Stomach (tissue), 9 donors: ENCODE measurements around the gene GTF2I. TPM values are rescaled to one million over a fixed set of nuclear protein-coding genes. Genes with fewer than 3 reads are reported as not detected.
"Not testable (repeated sequence)": the region's sequence is repeated elsewhere in the genome, so short reads cannot be mapped to it uniquely, and the experiment has no call there.

Experiments
- DNase-seq, 2 donors: peaks; one replicate each; pipeline versions ENCODE4 v3.0.0 to v3.0.0-alpha.2; 2013 to 2019
- H3K27ac ChIP-seq, 5 donors: fragments of 200-600 bp in 4 of 5; sonication (generic) in 4 of 5; one replicate each; pipeline ENCODE4 v1.5.1; 2013 to 2019; ENCODE audit warnings: mild to moderate bottlenecking in 1 of 5, moderate library complexity in 1 of 5
- H3K27me3 ChIP-seq, 3 donors: fragments of 200-600 bp; sonication (generic); one replicate each; pipeline ENCODE4 v1.5.1; 2017 to 2019; ENCODE audit warnings: mixed run types in 1 of 3
- H3K36me3 ChIP-seq, 4 donors: fragments of 200-600 bp; sonication (generic); 1 replicate in 3 of 4; 2 replicates in 1 of 4; pipeline ENCODE4 v1.5.1; 2016 to 2019
- H3K4me1 ChIP-seq, 4 donors: fragments of 200-600 bp; sonication (generic); one replicate each; pipeline ENCODE4 v1.5.1; 2016 to 2019
- H3K4me3 ChIP-seq, 4 donors: fragments of 200-600 bp; sonication (generic) in 3 of 4; one replicate each; pipeline ENCODE4 v1.5.1; 2016 to 2019; ENCODE audit warnings: mild to moderate bottlenecking in 1 of 4
- H3K9me3 ChIP-seq, 4 donors: fragments of 200-600 bp; sonication (generic); one replicate each; pipeline ENCODE4 v1.5.1; 2016 to 2019
- WGBS, 5 donors: extraction: QIAGEN DNeasy Blood & Tissue Kit in 3 of 5; methylation state at CpG; one replicate each; pipeline versions ENCODE4 v1.1.5 to v1.1.7; 2013 to 2018; 5-methylcytosine and 5-hydroxymethylcytosine counted together
- intact Hi-C: fragments of 100-400 bp; cut with DNase I; formaldehyde crosslinking; loops from one replicate; pipeline ENCODE4 v1.15.1; 2023; ENCODE audit warnings: low total_unique reads
- polyA plus RNA-seq, 3 donors: library from polyadenylated mRNA; stranded (reverse); fragments of 200-250 nt; gene quantifications; one replicate each; pipeline ENCODE4 v1.2.3, GENCODE V29; 2013
- total RNA-seq, 5 donors: library from RNA; depleted of rRNA; stranded (reverse); fragments of >200 nt; gene quantifications; one replicate each; pipeline versions ENCODE4 v1.1.0 to v1.2.3, GENCODE V29; 2014 to 2016
- donor health status: healthy with polysubstance abuse.
- donor health status: Bipolar disorder and iron deficiency.
- donor health status: healthy.

Gene GTF2I
- total and polyA plus RNA-seq, 8 donors = 15.9 to 340 (median 132) TPM

- H3K27ac ChIP-seq, DNase-seq, H3K4me3 ChIP-seq, H3K36me3 ChIP-seq, H3K4me1 ChIP-seq, intact Hi-C loops, H3K27me3 ChIP-seq, H3K9me3 ChIP-seq: not testable (repeated sequence)
- WGBS, 5 donors = no CpG with 5 or more reads among the region's 7 CpGs
Measured at GRCh38 chr7:74758268-74758667, 100.8 kb downstream of the GTF2I start.

- no CpG with 5 or more reads among the region's 3 CpGs for WGBS, 5 donors
- H3K9me3 ChIP-seq, H3K27ac ChIP-seq, H3K4me1 ChIP-seq, DNase-seq, H3K36me3 ChIP-seq, H3K27me3 ChIP-seq, H3K4me3 ChIP-seq, intact Hi-C loops: not testable (repeated sequence)
Measured at GRCh38 chr7:74758982-74759381, 101.5 kb downstream of the GTF2I start.

GRCh38 chr7:74765205-74765918, 107.8 kb downstream of the GTF2I start:
- H3K27ac ChIP-seq, H3K27me3 ChIP-seq, H3K4me3 ChIP-seq, intact Hi-C loops, DNase-seq, H3K9me3 ChIP-seq, H3K36me3 ChIP-seq, H3K4me1 ChIP-seq: not testable (repeated sequence)
- no CpG with 5 or more reads among the region's 17 CpGs for WGBS, 5 donors

GRCh38 chr7:74766509-74766908, 109.0 kb downstream of the GTF2I start:
- H3K27me3 ChIP-seq, H3K36me3 ChIP-seq, H3K9me3 ChIP-seq, H3K4me1 ChIP-seq, intact Hi-C loops, H3K4me3 ChIP-seq, H3K27ac ChIP-seq, DNase-seq: not testable (repeated sequence)
- no CpG with 5 or more reads among the region's 7 CpGs for WGBS, 5 donors

- H3K9me3 ChIP-seq = not testable (repeated sequence)
Measured at GRCh38 chr7:74766991-74767390, 109.5 kb downstream of the GTF2I start.

GRCh38 chr7:74770062-74770461, 112.5 kb downstream of the GTF2I start:
- H3K4me3 ChIP-seq, H3K4me1 ChIP-seq, H3K27me3 ChIP-seq, DNase-seq, H3K36me3 ChIP-seq, H3K9me3 ChIP-seq, intact Hi-C loops, H3K27ac ChIP-seq: not testable (repeated sequence)
- WGBS, 5 donors = 89 to 100% (median 95%) methylated on average over 2 to 4 of the region's 7 CpGs

More at GRCh38 chr7:74766991-74767390, 109.5 kb downstream of the GTF2I start:
- H3K27ac ChIP-seq, intact Hi-C loops, DNase-seq, H3K36me3 ChIP-seq, H3K27me3 ChIP-seq, H3K4me3 ChIP-seq, H3K4me1 ChIP-seq: not testable (repeated sequence)
- WGBS, 5 donors = 76 to 83% (median 79%) methylated on average over 7 to 9 of the region's 10 CpGs; no CpG with 5 or more reads in 1 of the 5 donors

GRCh38 chr7:74772093-74772492, 114.6 kb downstream of the GTF2I start:
- H3K4me3 ChIP-seq, H3K27me3 ChIP-seq, H3K27ac ChIP-seq, intact Hi-C loops, H3K4me1 ChIP-seq, DNase-seq, H3K9me3 ChIP-seq, H3K36me3 ChIP-seq: not testable (repeated sequence)
- WGBS, 5 donors = 86 to 97% (median 93%) methylated on average over 5 to 6 of the region's 6 CpGs

GRCh38 chr7:74773760-74774750, 116.5 kb downstream of the GTF2I start, which contains the start of gene NCF1:
Gene NCF1 (plus strand): TSS chr7:74774011. CDS start chr7:74774032, 21 bp downstream.
- H3K36me3 ChIP-seq, H3K9me3 ChIP-seq, H3K27me3 ChIP-seq, H3K27ac ChIP-seq, DNase-seq, H3K4me3 ChIP-seq, intact Hi-C loops, H3K4me1 ChIP-seq: not testable (repeated sequence)
- no CpG with 5 or more reads among the region's 21 CpGs for WGBS, 5 donors

- H3K27me3 ChIP-seq, H3K4me1 ChIP-seq, intact Hi-C loops, H3K36me3 ChIP-seq, H3K9me3 ChIP-seq, DNase-seq, H3K27ac ChIP-seq, H3K4me3 ChIP-seq: not testable (repeated sequence)
- no CpG with 5 or more reads among the region's 6 CpGs for WGBS, 5 donors
Measured at GRCh38 chr7:74775111-74775510, 117.6 kb downstream of the GTF2I start.

- H3K27me3 ChIP-seq, H3K4me1 ChIP-seq, DNase-seq, intact Hi-C loops, H3K9me3 ChIP-seq, H3K27ac ChIP-seq, H3K36me3 ChIP-seq, H3K4me3 ChIP-seq: not testable (repeated sequence)
- WGBS, 5 donors = 80 to 98% (median 85%) methylated on average over 11 to 13 of the region's 17 CpGs; no CpG with 5 or more reads in 2 of the 5 donors
Measured at GRCh38 chr7:74779053-74779452, 121.5 kb downstream of the GTF2I start.

- H3K27ac ChIP-seq, H3K36me3 ChIP-seq, H3K4me1 ChIP-seq, H3K27me3 ChIP-seq, H3K4me3 ChIP-seq, DNase-seq, H3K9me3 ChIP-seq, intact Hi-C loops: not testable (repeated sequence)
- 70 to 80% (median 71%) methylated on average over 2 to 3 of the region's 6 CpGs; no CpG with 5 or more reads in 1 of the 5 donors for WGBS, 5 donors
Measured at GRCh38 chr7:74781746-74782145, 124.2 kb downstream of the GTF2I start.

- H3K4me1 ChIP-seq, H3K27me3 ChIP-seq, H3K4me3 ChIP-seq, H3K36me3 ChIP-seq, intact Hi-C loops, H3K9me3 ChIP-seq, H3K27ac ChIP-seq, DNase-seq: not testable (repeated sequence)
- WGBS, 5 donors = 70 to 86% (median 82%) methylated on average over 2 to 4 of the region's 5 CpGs
Measured at GRCh38 chr7:74783595-74783994, 126.1 kb downstream of the GTF2I start.
